Neural progenitor cell (in vitro differentiated cells): ENCODE data around the gene SLC19A2. TPM values are rescaled to one million over a fixed set of nuclear protein-coding genes. Genes with fewer than 3 reads are reported as not detected.

Source experiments
- DNase-seq: peaks from one replicate; pipeline ENCODE4 v3.0.0-alpha.2; 2016; ENCODE audit warnings: low spot score
- H2AFZ ChIP-seq: fragments of 200-600 bp; sonication (generic); replicated peaks from 2 replicates; pipeline ENCODE4 v1.6.1; 2016; ENCODE audit warnings: antibody characterized with exemption
- H3F3A ChIP-seq: fragments of 200-600 bp; sonication (generic); 2 replicates; pipeline ENCODE4 v1.6.1; 2016; ENCODE audit warnings: antibody characterized with exemption, low read depth
- H3K27ac ChIP-seq: fragments of 200-600 bp; sonication (generic); 2 replicates; pipeline ENCODE4 v1.5.1; 2016; ENCODE audit warnings: mild to moderate bottlenecking
- H3K27me3 ChIP-seq: fragments of 200-600 bp; sonication (generic); 2 replicates; pipeline ENCODE4 v1.6.1; 2016; ENCODE audit warnings: mild to moderate bottlenecking, moderate library complexity
- H3K36me3 ChIP-seq: fragments of 200-600 bp; sonication (generic); 2 replicates; pipeline ENCODE4 v1.5.1; 2016
- H3K4me1 ChIP-seq: fragments of 200-600 bp; sonication (generic); 2 replicates; pipeline ENCODE4 v1.6.1; 2016; ENCODE audit warnings: mixed run types
- H3K4me2 ChIP-seq: fragments of 200-600 bp; sonication (generic); 2 replicates; pipeline ENCODE4 v1.6.1; 2016
- H3K4me3 ChIP-seq: fragments of 200-600 bp; sonication (generic); 2 replicates; pipeline ENCODE4 v1.5.1; 2016
- H3K79me2 ChIP-seq: fragments of 200-600 bp; sonication (generic); 2 replicates; pipeline ENCODE4 v1.6.1; 2016; ENCODE audit warnings: low read depth
- H3K9ac ChIP-seq: fragments of 200-600 bp; sonication (generic); 2 replicates; pipeline ENCODE4 v1.6.1; 2016
- H3K9me3 ChIP-seq: fragments of 200-600 bp; sonication (generic); 2 replicates; pipeline ENCODE4 v1.5.1; 2016; ENCODE audit warnings: low read depth
- H4K20me1 ChIP-seq: fragments of 200-600 bp; sonication (generic); 2 replicates; pipeline ENCODE4 v1.6.1; 2016; ENCODE audit warnings: low read depth
- H3K27ac Mint-ChIP-seq: 3 replicates; pipeline ENCODE4 v1.8.0; 2021; ENCODE audit warnings: mixed read lengths
- H3K27me3 Mint-ChIP-seq: 2 replicates; pipeline ENCODE4 v1.8.0; 2022; ENCODE audit warnings: low read depth, mild to moderate bottlenecking, inconsistent platforms, moderate library complexity, mixed read lengths; ENCODE audit not compliant: insufficient read depth
- H3K36me3 Mint-ChIP-seq: 3 replicates; pipeline ENCODE4 v1.8.0; 2021; ENCODE audit warnings: mixed read lengths
- H3K4me1 Mint-ChIP-seq: 3 replicates; pipeline ENCODE4 v1.8.0; 2021; ENCODE audit warnings: mixed read lengths
- H3K4me3 Mint-ChIP-seq: 3 replicates; pipeline ENCODE4 v1.8.0; 2021; ENCODE audit warnings: mild to moderate bottlenecking, moderate library complexity, mixed read lengths
- H3K9me3 Mint-ChIP-seq: 3 replicates; pipeline ENCODE4 v1.8.0; 2020; ENCODE audit warnings: mixed read lengths
- EZH2 ChIP-seq: fragments of 200-600 bp; sonication (generic); IDR thresholded peaks from 2 replicates; pipeline ENCODE4 v1.6.1; 2017; ENCODE audit warnings: antibody characterized with exemption, mild to moderate bottlenecking, moderate library complexity
- EZH2phosphoT487 ChIP-seq: fragments of 200-600 bp; sonication (generic); IDR thresholded peaks from 2 replicates; pipeline ENCODE4 v1.6.1; 2017; ENCODE audit warnings: antibody characterized with exemption
- total RNA-seq: library from RNA; depleted of rRNA; stranded (reverse); fragments of >200 nt; gene quantifications from 2 replicates; pipeline ENCODE4 v1.2.3, GENCODE V29; 2015; ENCODE audit warnings: low replicate concordance
- TF ChIP-seq, protein P1 (sequence below): fragments of 200-600 bp; sonication (generic); IDR thresholded peaks from 2 replicates; pipeline ENCODE4 v1.5.1; 2017; ENCODE audit warnings: antibody characterized with exemption, mild to moderate bottlenecking

The SLC19A2 gene
- total RNA-seq, 1 donor from 2014 or later, result 35.4 TPM

DNA sequence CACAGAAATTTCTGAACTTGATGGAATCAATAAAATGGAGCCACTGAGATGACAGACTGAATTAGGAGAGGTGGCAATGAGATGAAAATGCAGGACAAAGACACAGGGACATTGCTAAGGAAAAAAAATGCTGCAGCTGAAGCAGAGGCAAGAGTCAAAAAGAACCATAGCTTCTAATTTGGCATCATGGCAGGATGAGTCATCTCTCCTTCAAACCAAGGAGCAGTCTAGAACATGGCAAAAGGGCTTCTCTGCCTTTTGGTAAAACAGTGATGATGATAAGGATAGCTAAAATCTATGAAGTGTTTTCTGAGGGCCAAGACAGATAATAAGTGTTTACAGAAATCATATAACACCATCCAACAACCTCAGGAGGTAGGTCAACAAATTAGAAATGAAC is 16.8 kb downstream of the SLC19A2 start:
- Histone ChIP-seq H2AFZ (no peak overlapping the region), H3K4me1 (no peaks in the 10 kb centered on the region), H3K36me3 (no peaks in the 10 kb centered on the region), H3K27me3 (no peaks in the 10 kb centered on the region), H4K20me1 (no peaks in the 10 kb centered on the region), H3K4me2 (no peak overlapping the region), H3K27ac (no peak overlapping the region), H3K9ac (no peak overlapping the region), H3F3A (no peaks in the 10 kb centered on the region), H3K9me3 (no peaks in the 10 kb centered on the region), H3K79me2 (no peaks in the 10 kb centered on the region), H3K4me3 (no peak overlapping the region)
- Mint-ChIP-seq H3K36me3 (peaks cover 10% of the 10 kb centered on the region), H3K9me3 (no peaks in the 10 kb centered on the region), H3K27ac (no peak overlapping the region), H3K27me3 (no peaks in the 10 kb centered on the region), H3K4me3 (no peak overlapping the region), H3K4me1 (no peaks in the 10 kb centered on the region)
- TF ChIP-seq EZH2 (no peak), EZH2phosphoT487 (no peak)
- TF ChIP-seq, protein P1, sequence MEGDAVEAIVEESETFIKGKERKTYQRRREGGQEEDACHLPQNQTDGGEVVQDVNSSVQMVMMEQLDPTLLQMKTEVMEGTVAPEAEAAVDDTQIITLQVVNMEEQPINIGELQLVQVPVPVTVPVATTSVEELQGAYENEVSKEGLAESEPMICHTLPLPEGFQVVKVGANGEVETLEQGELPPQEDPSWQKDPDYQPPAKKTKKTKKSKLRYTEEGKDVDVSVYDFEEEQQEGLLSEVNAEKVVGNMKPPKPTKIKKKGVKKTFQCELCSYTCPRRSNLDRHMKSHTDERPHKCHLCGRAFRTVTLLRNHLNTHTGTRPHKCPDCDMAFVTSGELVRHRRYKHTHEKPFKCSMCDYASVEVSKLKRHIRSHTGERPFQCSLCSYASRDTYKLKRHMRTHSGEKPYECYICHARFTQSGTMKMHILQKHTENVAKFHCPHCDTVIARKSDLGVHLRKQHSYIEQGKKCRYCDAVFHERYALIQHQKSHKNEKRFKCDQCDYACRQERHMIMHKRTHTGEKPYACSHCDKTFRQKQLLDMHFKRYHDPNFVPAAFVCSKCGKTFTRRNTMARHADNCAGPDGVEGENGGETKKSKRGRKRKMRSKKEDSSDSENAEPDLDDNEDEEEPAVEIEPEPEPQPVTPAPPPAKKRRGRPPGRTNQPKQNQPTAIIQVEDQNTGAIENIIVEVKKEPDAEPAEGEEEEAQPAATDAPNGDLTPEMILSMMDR, result no peak
- no peak for DNase-seq

DNA sequence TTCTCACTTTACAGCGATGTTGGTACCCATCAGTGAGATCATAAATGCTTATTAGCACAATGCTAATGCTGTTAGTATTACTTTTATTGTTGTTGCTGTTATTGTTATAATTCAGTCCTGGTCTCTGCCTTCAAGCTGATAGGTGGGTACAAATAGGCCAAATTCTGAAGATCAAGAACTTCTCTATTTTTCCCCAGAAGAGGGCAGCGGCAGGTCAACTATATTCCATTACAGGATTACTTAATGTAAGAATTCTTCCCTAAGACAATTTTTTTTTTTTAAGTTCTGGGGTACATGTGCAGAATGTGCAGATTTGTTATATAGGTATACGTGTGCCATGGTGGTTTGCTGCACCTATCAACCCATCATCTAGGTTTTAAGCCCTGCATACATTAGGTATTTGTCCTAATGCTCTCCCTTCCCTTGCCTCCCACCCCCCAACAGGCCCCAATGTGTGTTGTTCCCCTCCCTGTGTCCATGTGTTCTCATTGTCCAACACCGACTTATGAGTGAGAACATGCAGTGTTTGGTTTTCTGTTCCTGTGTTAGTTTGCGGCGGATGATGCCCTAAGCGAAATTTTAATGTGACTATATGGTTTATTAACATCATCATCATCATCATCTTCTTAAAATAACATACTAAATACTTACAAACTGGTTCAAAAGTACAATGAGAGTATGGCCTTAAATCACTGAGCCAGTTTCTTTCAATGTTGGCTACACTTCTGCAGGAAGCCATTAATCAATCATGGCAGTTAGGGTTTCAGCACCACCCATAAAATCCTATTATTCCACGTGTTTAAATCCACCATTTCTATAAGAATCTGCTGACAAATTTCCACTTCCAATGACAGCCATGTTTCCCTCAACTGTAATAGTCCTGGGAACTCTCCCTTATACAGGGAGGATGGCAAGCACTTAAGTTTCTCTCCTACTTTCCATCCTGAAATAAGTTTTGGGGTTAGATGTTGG is 19.2 kb downstream of the SLC19A2 start:
- Mint-ChIP-seq H3K9me3 (no peaks in the 10 kb centered on the region), H3K4me3 (no peak overlapping the region), H3K4me1 (no peaks in the 10 kb centered on the region), H3K27me3 (no peaks in the 10 kb centered on the region), H3K36me3 (peaks cover 10% of the 10 kb centered on the region), H3K27ac (no peak overlapping the region)
- H2AFZ ChIP-seq, result no peak overlapping the region
- H3K4me1 ChIP-seq, result no peaks in the 10 kb centered on the region
- no peaks in the 10 kb centered on the region for H3K27me3 ChIP-seq
- TF ChIP-seq, protein P1, result peak; percentile 54
- TF ChIP-seq EZH2phosphoT487, result no peak
- TF ChIP-seq EZH2, result no peak
- H3K27ac ChIP-seq, result no peak overlapping the region
- no peaks in the 10 kb centered on the region for H3K36me3 ChIP-seq
- H3K4me3 ChIP-seq, result no peak overlapping the region
- H3K4me2 ChIP-seq, result no peak overlapping the region
- H4K20me1 ChIP-seq, result no peaks in the 10 kb centered on the region
- no peaks in the 10 kb centered on the region for H3K79me2 ChIP-seq
- no peak overlapping the region for H3K9ac ChIP-seq
- H3F3A ChIP-seq, result no peaks in the 10 kb centered on the region
- no peak for DNase-seq
- H3K9me3 ChIP-seq, result no peaks in the 10 kb centered on the region

DNA sequence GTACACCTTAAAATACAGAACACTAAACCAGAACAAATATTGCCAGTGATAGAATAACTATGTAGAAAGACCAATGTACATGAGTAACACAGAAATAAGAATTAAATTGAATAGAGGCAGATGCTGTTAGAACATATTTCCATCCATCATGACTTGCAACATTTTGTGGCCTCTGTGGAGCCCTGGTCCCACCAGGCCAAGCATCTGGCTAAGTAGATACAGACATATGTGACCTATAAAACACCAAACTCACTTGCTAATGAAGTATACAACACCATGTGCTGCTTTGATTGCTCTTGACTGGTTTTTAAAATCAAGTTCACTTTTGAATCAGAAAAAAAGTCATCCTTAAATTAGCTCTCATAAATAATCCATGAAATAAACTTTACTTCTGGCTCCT is 20.5 kb downstream of the SLC19A2 start:
- Histone ChIP-seq H4K20me1 (no peaks in the 10 kb centered on the region), H3K4me2 (no peak overlapping the region), H3K9me3 (no peaks in the 10 kb centered on the region), H3K27ac (no peak overlapping the region), H3K36me3 (no peaks in the 10 kb centered on the region), H3K4me1 (no peaks in the 10 kb centered on the region), H3F3A (no peaks in the 10 kb centered on the region), H3K9ac (no peak overlapping the region), H3K4me3 (no peak overlapping the region), H3K79me2 (no peaks in the 10 kb centered on the region), H3K27me3 (no peaks in the 10 kb centered on the region), H2AFZ (no peak overlapping the region)
- no peak for DNase-seq
- H3K36me3 Mint-ChIP-seq, result peaks cover 9% of the 10 kb centered on the region
- TF ChIP-seq EZH2phosphoT487, result no peak
- TF ChIP-seq, protein P1, result no peak
- no peak for TF ChIP-seq EZH2
- no peaks in the 10 kb centered on the region for H3K9me3 Mint-ChIP-seq
- H3K4me1 Mint-ChIP-seq, result no peaks in the 10 kb centered on the region
- no peaks in the 10 kb centered on the region for H3K27me3 Mint-ChIP-seq
- no peak overlapping the region for H3K27ac Mint-ChIP-seq
- no peak overlapping the region for H3K4me3 Mint-ChIP-seq
